Fibroblast of lung (primary cell): Measurements from ENCODE around the gene DNAH1.

Source experiments
- CTCF ChIP-seq, 2 donors: IDR thresholded peaks in 1 of 2; conservative IDR thresholded peaks in 1 of 2; 1 replicate in 1 of 2; 2 replicates in 1 of 2; pipeline ENCODE4 v1.5.1; 2011 to 2012; ENCODE audit warnings: low read length in 2 of 2, control low read depth in 1 of 2, inconsistent platforms in 1 of 2, low read depth in 1 of 2, mild to moderate bottlenecking in 1 of 2
- EZH2 ChIP-seq: IDR thresholded peaks from 2 replicates; pipeline ENCODE4 v1.5.1; 2012; ENCODE audit warnings: low read length, control low read depth, mild to moderate bottlenecking; ENCODE audit errors: missing control alignments

GRCh38 chr3:52405066-52405465, 88.9 kb downstream of the DNAH1 start:
- TF ChIP-seq CTCF (conservative IDR thresholded peaks at IDR 0.05 in 1 of 2, IDR thresholded peaks at IDR 0.05 in 1 of 2; ENCODE audit: low read depth in 1 of 2, low read length in 2 of 2) (no peak), EZH2 (no peak)
